ENCODE measurements around the gene DSTYK.

DSTYK gene

GRCh38 chr1:205208811-205209210 is 2.7 kb downstream of the DSTYK start:
- no peak for DNase-seq
- TF ChIP-seq, protein P1, sequence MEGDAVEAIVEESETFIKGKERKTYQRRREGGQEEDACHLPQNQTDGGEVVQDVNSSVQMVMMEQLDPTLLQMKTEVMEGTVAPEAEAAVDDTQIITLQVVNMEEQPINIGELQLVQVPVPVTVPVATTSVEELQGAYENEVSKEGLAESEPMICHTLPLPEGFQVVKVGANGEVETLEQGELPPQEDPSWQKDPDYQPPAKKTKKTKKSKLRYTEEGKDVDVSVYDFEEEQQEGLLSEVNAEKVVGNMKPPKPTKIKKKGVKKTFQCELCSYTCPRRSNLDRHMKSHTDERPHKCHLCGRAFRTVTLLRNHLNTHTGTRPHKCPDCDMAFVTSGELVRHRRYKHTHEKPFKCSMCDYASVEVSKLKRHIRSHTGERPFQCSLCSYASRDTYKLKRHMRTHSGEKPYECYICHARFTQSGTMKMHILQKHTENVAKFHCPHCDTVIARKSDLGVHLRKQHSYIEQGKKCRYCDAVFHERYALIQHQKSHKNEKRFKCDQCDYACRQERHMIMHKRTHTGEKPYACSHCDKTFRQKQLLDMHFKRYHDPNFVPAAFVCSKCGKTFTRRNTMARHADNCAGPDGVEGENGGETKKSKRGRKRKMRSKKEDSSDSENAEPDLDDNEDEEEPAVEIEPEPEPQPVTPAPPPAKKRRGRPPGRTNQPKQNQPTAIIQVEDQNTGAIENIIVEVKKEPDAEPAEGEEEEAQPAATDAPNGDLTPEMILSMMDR (IDR thresholded peaks at IDR 0.05; ENCODE audit: low read depth, low read length, missing control alignments): no peak
- in situ Hi-C loops (cut with HindIII; ENCODE audit: low pct_ligation_motif_present, low sequenced_read_pairs): no loop called here
- Histone ChIP-seq H3K27ac (no peak overlapping the region), H3K36me3 (replicated peaks) (no peaks in the 10 kb centered on the region), H3K4me3 (ENCODE audit: low read depth, low read length) (no peak overlapping the region), H3K27me3 (replicated peaks) (no peaks in the 10 kb centered on the region)

DNA sequence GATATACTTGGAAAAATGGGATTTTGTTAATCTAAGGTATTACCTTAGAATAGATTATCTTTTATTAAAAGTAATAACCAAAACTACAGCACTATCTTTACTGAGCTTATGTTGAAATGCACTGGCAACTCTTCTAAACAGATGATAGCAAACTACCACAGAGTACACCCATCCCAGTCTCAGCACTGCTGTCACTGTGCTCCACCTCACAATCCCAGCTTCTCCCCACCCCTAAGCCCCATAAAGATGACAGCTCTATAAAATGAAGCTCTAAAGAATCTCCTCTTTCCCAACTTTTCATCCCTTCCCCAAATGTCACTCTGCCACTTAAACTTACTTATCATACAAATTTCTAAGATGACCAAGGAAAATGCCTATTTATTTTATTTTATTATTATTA is 6.4 kb downstream of the DSTYK start:
- no peak overlapping the region for H3K4me3 ChIP-seq (ENCODE audit: low read depth, low read length)
- no peaks in the 10 kb centered on the region for H3K27me3 ChIP-seq (replicated peaks)
- H3K27ac ChIP-seq: no peak overlapping the region
- in situ Hi-C loops (cut with HindIII; ENCODE audit: low pct_ligation_motif_present, low sequenced_read_pairs): no loop called here
- DNase-seq: no peak
- no peaks in the 10 kb centered on the region for H3K36me3 ChIP-seq (replicated peaks)
- TF ChIP-seq, protein P1 (IDR thresholded peaks at IDR 0.05; ENCODE audit: low read depth, low read length, missing control alignments): no peak

DNA sequence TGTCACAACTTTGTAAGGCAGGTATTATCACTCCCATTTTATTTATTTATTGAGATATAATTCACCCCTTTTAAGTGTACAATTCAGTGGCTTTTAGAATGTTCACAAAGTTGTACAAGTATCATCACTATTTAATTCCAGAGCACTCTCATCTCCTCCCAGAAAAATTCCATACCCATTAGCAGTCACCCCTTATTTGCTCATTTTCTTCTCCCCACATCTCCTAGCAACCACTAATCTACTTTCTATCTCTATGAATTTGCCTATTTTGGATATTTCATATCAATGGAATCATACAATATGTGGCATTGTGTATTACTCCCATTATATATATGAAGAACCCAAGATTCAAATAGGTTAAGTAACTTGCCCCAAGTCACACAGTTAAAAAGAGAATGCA is 7.0 kb downstream of the DSTYK start:
- no peaks in the 10 kb centered on the region for H3K36me3 ChIP-seq (replicated peaks)
- no peaks in the 10 kb centered on the region for H3K27me3 ChIP-seq (replicated peaks)
- in situ Hi-C loops (cut with HindIII; ENCODE audit: low pct_ligation_motif_present, low sequenced_read_pairs): no loop called here
- H3K4me3 ChIP-seq (ENCODE audit: low read depth, low read length): no peak overlapping the region
- no peak overlapping the region for H3K27ac ChIP-seq
- TF ChIP-seq, protein P1 (IDR thresholded peaks at IDR 0.05; ENCODE audit: low read depth, low read length, missing control alignments): no peak
- no peak for DNase-seq

DNA sequence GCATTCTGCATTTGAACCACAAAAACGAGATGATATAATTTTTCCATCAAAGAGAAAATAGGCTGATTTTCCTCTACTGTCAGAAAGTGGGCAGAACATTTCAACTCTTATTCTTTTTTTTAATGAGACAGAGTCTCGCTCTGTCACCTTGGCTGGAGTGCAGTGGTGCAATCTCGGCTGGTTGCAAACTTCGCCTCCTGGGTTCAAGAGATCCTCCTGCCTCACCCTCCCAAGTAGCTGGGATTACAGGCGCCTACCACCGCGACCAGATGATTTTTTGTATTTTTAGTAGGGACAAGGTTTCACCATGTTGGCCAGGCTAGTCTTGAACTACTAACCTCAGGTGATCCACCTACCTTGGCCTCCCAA is 11.6 kb downstream of the DSTYK start:
- no peak overlapping the region for H3K4me3 ChIP-seq (ENCODE audit: low read depth, low read length)
- TF ChIP-seq, protein P1 (IDR thresholded peaks at IDR 0.05; ENCODE audit: low read depth, low read length, missing control alignments): no peak
- H3K36me3 ChIP-seq (replicated peaks): no peaks in the 10 kb centered on the region
- H3K27ac ChIP-seq: no peak overlapping the region
- DNase-seq: no peak
- H3K27me3 ChIP-seq (replicated peaks): no peaks in the 10 kb centered on the region
- in situ Hi-C loops (cut with HindIII; ENCODE audit: low pct_ligation_motif_present, low sequenced_read_pairs): no loop called here

GRCh38 chr1:205199090-205199930 is 12.2 kb downstream of the DSTYK start:
- DNase-seq: peak; percentile 26

More at GRCh38 chr1:205199090-205199930, 12.2 kb downstream of the DSTYK start:
- Histone ChIP-seq H3K4me3 (ENCODE audit: low read depth, low read length) (no peak overlapping the region), H3K27ac (no peak overlapping the region), H3K36me3 (replicated peaks) (no peaks in the 10 kb centered on the region), H3K27me3 (replicated peaks) (no peaks in the 10 kb centered on the region)
- TF ChIP-seq, protein P1 (IDR thresholded peaks at IDR 0.05; ENCODE audit: low read depth, low read length, missing control alignments): no peak
- in situ Hi-C loops (cut with HindIII; ENCODE audit: low pct_ligation_motif_present, low sequenced_read_pairs): no loop called here
